GM19238 (cell line): ENCODE data around the gene CASTOR1.

Source experiments
- DNase-seq: peaks from one replicate; pipeline ENCODE4 v3.0.0; 2011; ENCODE audit warnings: low spot score; ENCODE audit not compliant: insufficient read length

The CASTOR1 gene

DNA sequence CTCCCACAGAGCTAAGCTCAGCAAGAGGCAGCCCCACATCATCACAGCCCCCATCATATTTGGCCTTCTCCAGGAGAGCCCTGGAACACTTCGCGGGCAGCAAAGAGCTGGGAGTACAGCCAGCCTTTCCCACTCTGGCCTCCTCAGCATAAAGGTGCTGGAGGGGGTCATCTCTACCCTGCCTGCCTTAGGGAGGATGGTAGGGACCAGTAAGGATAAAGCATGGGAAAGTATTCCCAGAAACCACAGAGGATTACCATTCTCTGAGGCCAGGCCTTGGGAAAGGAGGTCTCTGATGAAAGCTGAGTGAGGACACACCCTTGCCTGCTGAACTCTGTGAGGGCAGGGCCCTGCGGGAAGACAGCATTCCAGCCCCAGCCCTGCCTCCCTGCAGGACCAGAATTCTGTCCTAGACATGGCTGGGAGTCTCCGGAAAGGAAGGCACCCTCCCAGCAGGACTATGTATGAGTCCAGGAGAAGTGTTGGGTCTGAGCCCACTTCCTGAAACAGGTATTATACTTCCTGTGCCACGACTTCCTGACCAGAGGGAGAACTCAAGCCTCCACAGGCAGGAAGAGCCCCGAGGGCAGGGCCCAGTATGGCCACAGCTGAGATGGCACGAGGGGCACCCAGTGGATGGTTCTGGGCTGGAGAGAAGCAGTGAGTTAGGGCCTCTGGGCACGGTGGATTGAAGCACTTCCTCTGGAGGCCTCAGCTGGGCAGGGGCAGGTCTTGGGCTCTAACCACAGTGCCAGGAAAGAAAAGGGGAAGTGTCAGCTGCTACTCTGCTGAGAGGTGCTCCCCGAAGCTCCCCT, 12.9 kb upstream of the CASTOR1 start:
- DNase-seq: no peak

- no peak for DNase-seq
Observed at GRCh38 chr22:30299322-30299721, 10.0 kb upstream of the CASTOR1 start.

DNA sequence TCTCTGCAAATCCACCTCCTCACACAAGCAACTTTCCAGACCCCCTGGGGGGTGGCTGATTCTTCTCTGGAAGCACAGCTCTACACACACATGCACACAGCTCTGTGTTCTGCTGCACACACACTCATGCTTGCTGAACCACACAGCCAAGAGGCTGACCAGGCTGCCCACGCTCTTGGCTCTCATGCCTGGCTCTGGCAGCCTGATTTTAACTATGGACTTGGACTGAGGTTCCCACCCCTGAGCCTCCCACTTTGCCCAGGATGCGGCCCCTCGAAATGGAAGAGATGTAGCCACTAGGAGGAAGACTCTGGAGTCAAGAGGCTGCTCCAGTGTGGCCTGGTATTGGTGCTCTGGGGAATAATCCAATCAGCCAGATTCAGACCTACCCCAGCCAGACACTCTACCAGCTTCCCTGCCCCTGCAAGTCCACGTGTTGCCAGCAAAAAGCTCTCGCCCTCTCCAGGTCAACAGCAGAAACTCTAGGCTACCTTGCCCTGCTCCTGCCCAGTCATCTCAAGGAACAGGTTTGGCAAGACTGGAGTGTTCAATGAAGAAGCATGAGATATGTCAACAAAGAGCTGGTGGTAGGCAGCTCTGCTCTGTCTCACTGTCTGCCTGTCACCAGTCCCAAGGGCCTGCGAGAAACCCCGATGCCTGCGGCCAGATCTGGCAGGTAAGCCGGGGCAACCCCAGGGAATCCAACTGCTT, 8.8 kb upstream of the CASTOR1 start:
- DNase-seq: no peak

- DNase-seq: no peak
Observed at GRCh38 chr22:30297276-30297990, 8.1 kb upstream of the CASTOR1 start.

DNA sequence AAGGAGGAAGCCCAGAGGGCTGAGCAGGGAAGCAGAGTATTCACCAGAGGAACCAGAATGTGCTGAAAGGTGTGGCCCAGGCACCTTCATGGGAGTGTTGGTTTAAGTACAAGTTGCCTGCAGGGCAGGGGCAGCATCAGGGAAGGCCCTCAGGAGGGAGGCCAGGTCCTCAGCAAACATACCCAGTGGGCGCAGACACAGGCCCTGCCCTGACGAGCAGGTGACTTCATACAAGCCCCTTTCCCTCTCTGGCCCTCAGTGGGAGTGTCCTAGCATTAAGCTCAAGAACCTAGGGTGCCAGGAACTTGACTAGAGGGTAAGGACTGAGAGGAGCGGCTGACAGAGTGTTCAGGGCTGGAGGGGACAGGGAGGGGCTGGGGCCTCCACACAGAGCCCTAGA, 7.5 kb upstream of the CASTOR1 start:
- no peak for DNase-seq

GRCh38 chr22:30296324-30296723, 7.0 kb upstream of the CASTOR1 start:
- no peak for DNase-seq

DNA sequence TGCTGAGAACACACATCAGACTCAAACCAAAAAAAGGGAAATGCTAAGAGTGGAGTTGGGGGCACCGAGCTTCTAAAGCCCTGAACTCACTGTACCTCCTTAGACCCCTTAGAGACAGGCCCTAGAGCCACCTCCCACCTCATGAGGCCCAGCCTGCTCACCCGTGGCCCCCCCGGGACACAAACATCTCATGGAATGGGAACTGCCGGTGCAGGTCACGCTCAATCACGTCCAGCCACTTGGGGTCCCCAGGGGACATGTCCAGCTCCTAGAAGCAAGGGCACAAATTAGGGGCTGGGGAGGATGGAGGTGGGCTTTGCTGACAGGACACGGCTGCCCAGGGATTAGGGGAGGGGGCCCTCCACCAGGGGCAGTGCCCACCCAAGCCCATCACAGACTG, 6.3 kb upstream of the CASTOR1 start:
- DNase-seq: no peak

GRCh38 chr22:30294830-30295229, 5.5 kb upstream of the CASTOR1 start:
- DNase-seq: no peak

- no peak for DNase-seq
Observed at GRCh38 chr22:30294066-30294465, 4.8 kb upstream of the CASTOR1 start.

- DNase-seq: no peak
Observed at GRCh38 chr22:30293026-30293425, 3.7 kb upstream of the CASTOR1 start.

- DNase-seq: no peak
Observed at GRCh38 chr22:30292069-30292970, 3.0 kb upstream of the CASTOR1 start.

- DNase-seq: no peak
Observed at GRCh38 chr22:30291058-30291892, 2.0 kb upstream of the CASTOR1 start.

GRCh38 chr22:30290342-30291057, 1.2 kb upstream of the CASTOR1 start:
- peak; percentile 49 for DNase-seq

DNA sequence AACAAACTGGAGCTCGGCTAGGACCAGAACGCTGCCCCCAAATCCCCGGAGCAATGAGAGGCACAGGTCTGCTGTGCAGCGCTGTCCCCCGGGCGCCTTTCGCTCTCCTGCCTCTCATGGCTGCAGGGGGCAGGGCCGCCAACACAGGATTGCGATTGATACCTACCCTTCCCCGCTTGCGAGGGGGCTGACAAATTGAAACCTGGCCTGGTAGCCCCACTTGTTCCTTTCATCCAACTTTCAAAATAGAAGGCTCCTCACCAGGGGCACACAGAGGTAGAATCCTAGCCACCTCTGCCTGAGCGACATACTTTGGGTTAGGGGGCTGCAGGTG, 642 bp upstream of the CASTOR1 start:
- no peak for DNase-seq

DNA sequence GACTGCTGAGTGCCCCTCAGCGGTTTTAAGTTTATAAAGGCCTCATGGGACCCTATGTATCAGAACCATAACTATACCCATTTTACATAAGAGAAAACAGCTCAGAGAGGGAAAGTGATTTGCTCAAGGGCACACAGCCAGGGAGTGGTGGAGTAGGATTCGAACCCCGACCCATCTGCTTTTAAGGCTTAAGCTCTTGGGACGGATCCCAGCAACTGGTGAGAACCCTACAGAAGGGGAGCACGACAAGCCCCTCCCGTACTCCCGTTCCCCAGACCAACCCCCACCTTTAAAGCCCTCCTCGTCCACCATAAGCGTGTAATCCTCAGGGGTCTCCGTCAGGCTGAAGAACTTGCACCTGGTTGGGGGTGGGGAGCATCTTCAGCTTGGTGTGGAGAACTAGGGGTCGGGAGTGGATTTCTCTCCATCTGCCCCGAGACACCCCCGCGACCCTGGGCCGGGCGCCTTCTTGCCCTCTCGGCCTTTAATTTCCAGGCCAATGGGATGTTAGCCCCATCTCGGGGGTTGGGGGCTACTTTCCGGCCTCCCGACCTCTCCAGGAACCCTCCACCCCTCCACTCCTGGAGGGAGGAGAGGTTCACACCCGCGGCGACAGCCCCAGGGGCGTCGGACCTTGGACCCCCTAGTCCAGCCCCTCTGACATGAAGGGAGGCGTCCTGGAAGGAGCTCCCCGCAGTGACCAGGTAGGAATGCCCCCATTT, 725 bp downstream of the CASTOR1 start:
- no peak for DNase-seq

GRCh38 chr22:30287648-30288418, 1.5 kb downstream of the CASTOR1 start:
- DNase-seq: peak; percentile 72

GRCh38 chr22:30286813-30287647, 2.3 kb downstream of the CASTOR1 start:
- peak; percentile 76 for DNase-seq
